Ascending aorta (tissue), 2 donors: ENCODE data around the gene TMEM8B. TPM values are rescaled to one million over a fixed set of nuclear protein-coding genes. Genes with fewer than 3 reads are reported as not detected.

Source experiments
- DNase-seq, 2 donors: peaks; one replicate each; pipeline ENCODE4 v3.0.0-alpha.2; 2019; ENCODE audit warnings: low spot score in 2 of 2
- H3K27ac ChIP-seq, 2 donors: fragments of 200-600 bp; sonication (generic); one replicate each; pipeline ENCODE4 v1.5.1; 2016 to 2017; ENCODE audit warnings: mild to moderate bottlenecking in 1 of 2
- H3K27me3 ChIP-seq: fragments of 200-600 bp; sonication (generic); one replicate; pipeline ENCODE4 v1.5.1; 2017
- H3K36me3 ChIP-seq, 2 donors: fragments of 200-600 bp; sonication (generic); one replicate each; pipeline ENCODE4 v1.5.1; 2016
- H3K4me1 ChIP-seq, 2 donors: fragments of 200-600 bp; sonication (generic); one replicate each; pipeline ENCODE4 v1.5.1; 2016 to 2017; ENCODE audit warnings: mild to moderate bottlenecking in 1 of 2
- H3K4me3 ChIP-seq, 2 donors: fragments of 200-600 bp; sonication (generic); one replicate each; pipeline ENCODE4 v1.5.1; 2016 to 2017; ENCODE audit warnings: mild to moderate bottlenecking in 1 of 2
- H3K9me3 ChIP-seq, 2 donors: fragments of 200-600 bp; sonication (generic); one replicate each; pipeline ENCODE4 v1.5.1; 2016
- intact Hi-C: fragments of 100-400 bp; cut with DNase I; formaldehyde crosslinking; loops from one replicate; pipeline ENCODE4 v1.15.1; 2023
- total RNA-seq: library from RNA; depleted of rRNA; stranded (reverse); fragments of >200 nt; gene quantifications from one replicate; pipeline ENCODE4 v1.1.0, GENCODE V29; 2016
- TF ChIP-seq, protein P1 (sequence below), 3 experiments: fragments of 200-600 bp in 2 of 3; fragments of 450-650 bp in 1 of 3; sonication (generic) in 2 of 3; IDR thresholded peaks; one replicate each; pipeline ENCODE4 v1.5.1; 2016 to 2019; ENCODE audit warnings: antibody characterized with exemption in 3 of 3, mild to moderate bottlenecking in 1 of 3, moderate library complexity in 1 of 3

Gene TMEM8B, protein sequence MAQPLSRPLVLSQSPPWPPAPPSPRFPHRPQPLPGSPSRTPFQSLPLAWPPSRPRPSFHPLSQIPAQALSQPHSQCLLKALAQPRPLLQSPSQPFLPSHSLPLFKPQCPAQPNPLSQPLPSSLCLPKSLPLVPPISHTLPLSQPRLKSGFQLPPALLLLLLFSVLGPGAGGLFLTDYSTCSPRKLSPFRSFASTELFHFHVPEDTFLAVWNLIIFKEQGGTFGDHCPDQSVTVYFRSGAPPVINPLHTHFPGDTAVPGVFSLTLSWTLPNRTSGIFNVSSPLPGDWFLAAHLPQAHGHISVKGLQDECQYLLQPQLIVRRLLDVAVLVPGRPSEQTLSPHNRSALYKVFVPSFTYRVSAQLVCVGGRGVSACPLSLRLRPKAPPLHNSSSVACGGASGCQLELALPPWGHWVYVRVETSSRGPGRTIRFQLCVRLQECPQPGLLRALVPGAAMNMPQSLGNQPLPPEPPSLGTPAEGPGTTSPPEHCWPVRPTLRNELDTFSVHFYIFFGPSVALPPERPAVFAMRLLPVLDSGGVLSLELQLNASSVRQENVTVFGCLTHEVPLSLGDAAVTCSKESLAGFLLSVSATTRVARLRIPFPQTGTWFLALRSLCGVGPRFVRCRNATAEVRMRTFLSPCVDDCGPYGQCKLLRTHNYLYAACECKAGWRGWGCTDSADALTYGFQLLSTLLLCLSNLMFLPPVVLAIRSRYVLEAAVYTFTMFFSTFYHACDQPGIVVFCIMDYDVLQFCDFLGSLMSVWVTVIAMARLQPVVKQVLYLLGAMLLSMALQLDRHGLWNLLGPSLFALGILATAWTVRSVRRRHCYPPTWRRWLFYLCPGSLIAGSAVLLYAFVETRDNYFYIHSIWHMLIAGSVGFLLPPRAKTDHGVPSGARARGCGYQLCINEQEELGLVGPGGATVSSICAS
- total RNA-seq = 37.3 TPM

DNA sequence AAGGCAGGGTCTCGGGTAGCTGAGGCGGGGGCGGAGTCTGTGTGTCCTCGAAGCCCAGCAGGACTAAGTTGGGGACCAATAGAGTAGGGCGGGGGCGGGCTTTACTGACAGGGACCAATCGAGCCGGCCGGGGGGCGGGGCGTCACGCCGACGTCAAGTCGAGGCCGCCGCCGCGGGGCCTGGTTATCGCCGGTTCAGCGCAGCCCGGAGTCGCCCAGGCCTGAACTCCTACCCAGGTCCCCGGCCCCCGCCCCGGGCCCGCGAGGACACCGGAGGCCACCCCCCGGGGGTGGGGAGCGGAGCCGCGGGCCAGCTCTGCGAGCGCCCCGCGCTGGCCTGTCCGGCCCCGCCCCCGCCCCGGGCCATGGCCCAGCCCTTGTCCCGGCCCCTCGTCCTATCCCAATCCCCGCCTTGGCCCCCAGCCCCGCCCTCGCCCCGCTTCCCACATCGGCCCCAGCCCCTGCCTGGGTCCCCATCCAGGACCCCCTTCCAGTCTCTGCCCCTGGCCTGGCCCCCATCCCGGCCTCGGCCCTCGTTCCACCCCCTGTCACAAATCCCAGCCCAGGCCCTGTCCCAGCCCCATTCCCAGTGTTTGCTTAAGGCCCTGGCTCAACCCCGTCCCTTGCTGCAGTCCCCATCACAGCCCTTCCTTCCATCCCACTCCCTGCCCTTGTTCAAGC is at the start of gene TMEM8B:
TMEM8B (plus strand) TSS at position 145 of the 680 bp plus-strand sequence; CDS start at position 365, 220 bp downstream.
- Histone ChIP-seq H3K4me3 (peak within 1 kb of the TSS; percentile 75 to 96), H3K4me1 (peaks cover 10 to 31% of the 10 kb centered on the region in 2 donors), H3K36me3 (no peaks in the 10 kb centered on the region), H3K27ac (peak within 1 kb of the TSS; percentile 88 to 98), H3K9me3 (no peaks in the 10 kb centered on the region), H3K27me3 (no peaks in the 10 kb centered on the region)
- intact Hi-C loops = loop anchor here (1.0 to 5.0 kb wide), 5 partner anchors 14 to 172 kb away; partner anchors contain the start of genes CCDC107, HINT2 and RMRP
- DNase-seq = peak; percentile 90 to 98
- TF ChIP-seq, protein P1, sequence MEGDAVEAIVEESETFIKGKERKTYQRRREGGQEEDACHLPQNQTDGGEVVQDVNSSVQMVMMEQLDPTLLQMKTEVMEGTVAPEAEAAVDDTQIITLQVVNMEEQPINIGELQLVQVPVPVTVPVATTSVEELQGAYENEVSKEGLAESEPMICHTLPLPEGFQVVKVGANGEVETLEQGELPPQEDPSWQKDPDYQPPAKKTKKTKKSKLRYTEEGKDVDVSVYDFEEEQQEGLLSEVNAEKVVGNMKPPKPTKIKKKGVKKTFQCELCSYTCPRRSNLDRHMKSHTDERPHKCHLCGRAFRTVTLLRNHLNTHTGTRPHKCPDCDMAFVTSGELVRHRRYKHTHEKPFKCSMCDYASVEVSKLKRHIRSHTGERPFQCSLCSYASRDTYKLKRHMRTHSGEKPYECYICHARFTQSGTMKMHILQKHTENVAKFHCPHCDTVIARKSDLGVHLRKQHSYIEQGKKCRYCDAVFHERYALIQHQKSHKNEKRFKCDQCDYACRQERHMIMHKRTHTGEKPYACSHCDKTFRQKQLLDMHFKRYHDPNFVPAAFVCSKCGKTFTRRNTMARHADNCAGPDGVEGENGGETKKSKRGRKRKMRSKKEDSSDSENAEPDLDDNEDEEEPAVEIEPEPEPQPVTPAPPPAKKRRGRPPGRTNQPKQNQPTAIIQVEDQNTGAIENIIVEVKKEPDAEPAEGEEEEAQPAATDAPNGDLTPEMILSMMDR (IDR thresholded peaks at IDR 0.05) = no peak

GRCh38 chr9:35781066-35781465 is 48.0 kb upstream of the TMEM8B start:
- no peaks in the 10 kb centered on the region for H3K27me3 ChIP-seq
- intact Hi-C loops = no loop called here

DNA sequence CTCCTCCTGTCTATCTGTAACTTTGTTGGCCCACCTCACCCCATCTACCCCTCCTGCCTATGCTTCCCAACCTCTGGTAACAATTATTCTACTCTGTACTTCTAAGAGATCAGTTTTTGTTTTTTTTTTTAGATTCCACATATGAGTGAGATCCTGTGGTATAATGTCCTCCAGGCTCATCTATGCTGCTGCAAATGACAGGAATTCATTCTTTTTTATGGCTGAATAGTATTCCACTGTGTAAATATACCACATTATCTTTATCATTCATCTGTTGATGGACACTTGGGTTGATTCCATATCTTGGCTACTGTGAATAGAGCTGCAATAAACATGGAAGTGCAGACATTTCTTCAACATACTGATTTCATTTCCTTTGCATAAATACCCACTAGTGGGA is 45.6 kb upstream of the TMEM8B start:
- Histone ChIP-seq H3K9me3 (no peaks in the 10 kb centered on the region), H3K4me3 (no peak overlapping the region), H3K36me3 (peaks cover 0 to 6% of the 10 kb centered on the region in 2 donors), H3K27me3 (no peaks in the 10 kb centered on the region), H3K4me1 (no peaks in the 10 kb centered on the region), H3K27ac (no peak overlapping the region)
- DNase-seq = no peak
- TF ChIP-seq, protein P1 (IDR thresholded peaks at IDR 0.05) = no peak
- intact Hi-C loops = no loop called here

More at GRCh38 chr9:35781066-35781465, 48.0 kb upstream of the TMEM8B start:
- TF ChIP-seq, protein P1 (IDR thresholded peaks at IDR 0.05) = no peak
- Histone ChIP-seq H3K4me1 (no peaks in the 10 kb centered on the region), H3K9me3 (no peaks in the 10 kb centered on the region), H3K36me3 (peaks cover 0 to 6% of the 10 kb centered on the region in 2 donors), H3K27ac (no peak overlapping the region), H3K4me3 (no peak overlapping the region)
- no peak for DNase-seq

GRCh38 chr9:35789541-35789940 is 39.5 kb upstream of the TMEM8B start:
- TF ChIP-seq, protein P1 (IDR thresholded peaks at IDR 0.05) = no peak
- H3K9me3 ChIP-seq = no peaks in the 10 kb centered on the region
- no peak overlapping the region for H3K4me3 ChIP-seq
- H3K27me3 ChIP-seq = no peaks in the 10 kb centered on the region
- peaks cover 4 to 25% of the 10 kb centered on the region in 2 donors for H3K4me1 ChIP-seq
- DNase-seq = no peak
- intact Hi-C loops = no loop called here
- no peak overlapping the region for H3K27ac ChIP-seq
- peaks cover 0 to 6% of the 10 kb centered on the region in 2 donors for H3K36me3 ChIP-seq

- TF ChIP-seq, protein P1 (IDR thresholded peaks at IDR 0.05) = no peak
- no peaks in the 10 kb centered on the region for H3K9me3 ChIP-seq
- peaks cover 0 to 6% of the 10 kb centered on the region in 2 donors for H3K36me3 ChIP-seq
- intact Hi-C loops = loop anchor here (1.0 to 5.0 kb wide), 3 partner anchors 57 to 157 kb away; partner anchors contain the start of genes CREB3 and TLN1
- no peak overlapping the region for H3K4me3 ChIP-seq
- H3K27me3 ChIP-seq = no peaks in the 10 kb centered on the region
- H3K4me1 ChIP-seq = peaks cover 5 to 26% of the 10 kb centered on the region in 2 donors
- no peak for DNase-seq
- H3K27ac ChIP-seq = peak overlapping the region in 1 of 2 donors; percentile 87
Measured at GRCh38 chr9:35790025-35790384, 39.0 kb upstream of the TMEM8B start.
